ENCODE data around the gene SPANXN5.
"Not testable (repeated sequence)": the region's sequence is repeated elsewhere in the genome, so short reads cannot be mapped to it uniquely, and the experiment has no call there.

Gene SPANXN5

DNA sequence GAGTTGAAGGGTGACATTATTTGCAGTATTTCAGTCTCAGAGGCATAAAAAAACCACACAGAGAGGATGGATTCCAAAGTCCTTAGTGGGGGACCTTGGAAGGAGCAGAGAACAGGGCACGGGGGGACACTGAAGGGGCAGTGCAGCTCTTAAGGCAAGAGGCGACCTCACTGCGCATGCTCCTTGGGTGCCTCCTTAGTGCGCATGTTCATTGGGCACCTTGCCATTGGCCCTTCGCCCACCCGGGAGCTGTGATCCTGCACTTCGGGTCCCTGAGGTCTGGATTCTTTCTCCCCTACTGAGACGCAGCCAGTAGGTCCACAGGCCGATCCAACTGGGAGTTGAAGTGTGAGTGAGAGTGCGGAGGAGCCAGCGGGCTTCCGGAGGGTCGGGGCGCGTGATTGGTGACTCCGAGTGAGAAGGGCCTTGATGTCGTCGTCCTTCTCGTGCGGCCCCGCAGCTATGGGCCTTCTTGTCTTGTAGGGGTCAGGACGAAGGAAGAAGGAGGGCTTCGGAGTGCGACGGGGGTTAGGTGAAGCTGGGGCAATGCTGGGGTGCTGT lies 13.9 kb upstream of the SPANXN5 start, which contains the start of gene XAGE5:
XAGE5 (plus strand) TSS at position 223 of the 561 bp plus-strand sequence. CDS start 1,280 bp downstream, outside the sequence.
- no peak for DNase-seq
- H3K4me1 ChIP-seq, result no peaks in the 10 kb centered on the region
- H3K27me3 ChIP-seq, result no peaks in the 10 kb centered on the region
- no peaks in the 10 kb centered on the region for H3K36me3 ChIP-seq
- no peaks in the 10 kb centered on the region for H3K9me3 ChIP-seq
- no peak within 1 kb of the TSS for H3K4me3 ChIP-seq (ENCODE audit: low read depth, low read length)
- TF ChIP-seq, protein P1, sequence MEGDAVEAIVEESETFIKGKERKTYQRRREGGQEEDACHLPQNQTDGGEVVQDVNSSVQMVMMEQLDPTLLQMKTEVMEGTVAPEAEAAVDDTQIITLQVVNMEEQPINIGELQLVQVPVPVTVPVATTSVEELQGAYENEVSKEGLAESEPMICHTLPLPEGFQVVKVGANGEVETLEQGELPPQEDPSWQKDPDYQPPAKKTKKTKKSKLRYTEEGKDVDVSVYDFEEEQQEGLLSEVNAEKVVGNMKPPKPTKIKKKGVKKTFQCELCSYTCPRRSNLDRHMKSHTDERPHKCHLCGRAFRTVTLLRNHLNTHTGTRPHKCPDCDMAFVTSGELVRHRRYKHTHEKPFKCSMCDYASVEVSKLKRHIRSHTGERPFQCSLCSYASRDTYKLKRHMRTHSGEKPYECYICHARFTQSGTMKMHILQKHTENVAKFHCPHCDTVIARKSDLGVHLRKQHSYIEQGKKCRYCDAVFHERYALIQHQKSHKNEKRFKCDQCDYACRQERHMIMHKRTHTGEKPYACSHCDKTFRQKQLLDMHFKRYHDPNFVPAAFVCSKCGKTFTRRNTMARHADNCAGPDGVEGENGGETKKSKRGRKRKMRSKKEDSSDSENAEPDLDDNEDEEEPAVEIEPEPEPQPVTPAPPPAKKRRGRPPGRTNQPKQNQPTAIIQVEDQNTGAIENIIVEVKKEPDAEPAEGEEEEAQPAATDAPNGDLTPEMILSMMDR (IDR thresholded peaks at IDR 0.05; ENCODE audit: low read depth, low read length), result no peak

GRCh38 chrX:52804876-52805275 lies 7.6 kb upstream of the SPANXN5 start:
- H3K4me1 ChIP-seq; DNase-seq; H3K36me3 ChIP-seq; H3K27me3 ChIP-seq; H3K4me3 ChIP-seq (ENCODE audit: low read depth, low read length); H3K9me3 ChIP-seq: not testable (repeated sequence)

- not testable (repeated sequence) for H3K4me1 ChIP-seq; H3K36me3 ChIP-seq; H3K9me3 ChIP-seq; H3K4me3 ChIP-seq (ENCODE audit: low read depth, low read length); DNase-seq; H3K27me3 ChIP-seq
Measured at GRCh38 chrX:52773504-52773903, 23.7 kb downstream of the SPANXN5 start.

- not testable (repeated sequence) for H3K4me3 ChIP-seq (ENCODE audit: low read depth, low read length); H3K27me3 ChIP-seq; H3K9me3 ChIP-seq; H3K4me1 ChIP-seq; H3K36me3 ChIP-seq; DNase-seq
Measured at GRCh38 chrX:52765983-52766382, 31.2 kb downstream of the SPANXN5 start.

DNA sequence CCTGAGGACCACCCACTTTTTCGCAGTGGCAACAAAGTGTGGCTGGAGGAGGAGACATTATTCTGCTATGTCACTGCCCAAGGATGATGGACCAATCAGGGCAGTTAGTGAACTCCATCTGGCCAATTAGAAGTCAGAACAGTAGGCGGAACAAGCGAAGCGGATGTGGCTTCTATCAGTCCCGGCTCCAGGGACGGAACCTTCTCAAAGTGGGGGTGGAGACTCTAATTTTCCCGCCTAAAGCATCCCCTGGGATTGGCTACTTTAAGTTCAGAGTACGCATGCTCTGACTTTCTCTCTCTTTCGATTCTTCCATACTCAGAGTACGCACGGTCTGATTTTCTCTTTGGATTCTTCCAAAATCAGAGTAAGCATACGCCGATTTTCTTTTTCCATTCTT lies 46.3 kb downstream of the SPANXN5 start, which contains the start of gene SSX2B:
SSX2B (plus strand) TSS at position 301 of the 400 bp plus-strand sequence. CDS start 1,429 bp downstream, outside the sequence.
- not testable (repeated sequence) for H3K27me3 ChIP-seq; H3K36me3 ChIP-seq; H3K4me1 ChIP-seq; H3K9me3 ChIP-seq; H3K4me3 ChIP-seq (ENCODE audit: low read depth, low read length); DNase-seq
